ENCODE data around the gene CAMTA1.
A peak's percentile ranks its signal among the peaks of the same experiment; 100 is the strongest.

Gene CAMTA1

GRCh38 chr1:6979003-6979613 lies 193.9 kb downstream of the CAMTA1 start:
- DNase-seq (ENCODE audit: low read depth, low spot score) = no peak

- no peak for DNase-seq (ENCODE audit: low read depth, low spot score)
These were observed 196.3 kb downstream of the CAMTA1 start for GRCh38 chr1:6981595-6981994.

GRCh38 chr1:6982443-6982842 lies 197.2 kb downstream of the CAMTA1 start:
- DNase-seq (ENCODE audit: low read depth, low spot score) = no peak

- no peak for DNase-seq (ENCODE audit: low read depth, low spot score)
These were observed 197.6 kb downstream of the CAMTA1 start for GRCh38 chr1:6982860-6983259.

- DNase-seq (ENCODE audit: low read depth, low spot score) = no peak
These were observed 199.3 kb downstream of the CAMTA1 start for GRCh38 chr1:6984536-6984935.

GRCh38 chr1:6984986-6985385 lies 199.7 kb downstream of the CAMTA1 start:
- no peak for DNase-seq (ENCODE audit: low read depth, low spot score)

GRCh38 chr1:6985549-6986276 lies 200.5 kb downstream of the CAMTA1 start:
- DNase-seq (ENCODE audit: low read depth, low spot score) = no peak

GRCh38 chr1:6986281-6986680 lies 201.0 kb downstream of the CAMTA1 start:
- no peak for DNase-seq (ENCODE audit: low read depth, low spot score)

GRCh38 chr1:6987940-6988339 lies 202.7 kb downstream of the CAMTA1 start:
- no peak for DNase-seq (ENCODE audit: low read depth, low spot score)

GRCh38 chr1:6988796-6989195 lies 203.5 kb downstream of the CAMTA1 start:
- DNase-seq (ENCODE audit: low read depth, low spot score) = no peak

GRCh38 chr1:6989212-6990159 lies 204.2 kb downstream of the CAMTA1 start:
- no peak for DNase-seq (ENCODE audit: low read depth, low spot score)

- no peak for DNase-seq (ENCODE audit: low read depth, low spot score)
These were observed 206.0 kb downstream of the CAMTA1 start for GRCh38 chr1:6991266-6991665.

GRCh38 chr1:6995789-6996188 lies 210.5 kb downstream of the CAMTA1 start:
- no peak for DNase-seq (ENCODE audit: low read depth, low spot score)

GRCh38 chr1:6996371-6996770 lies 211.1 kb downstream of the CAMTA1 start:
- no peak for DNase-seq (ENCODE audit: low read depth, low spot score)

- no peak for DNase-seq (ENCODE audit: low read depth, low spot score)
These were observed 211.6 kb downstream of the CAMTA1 start for GRCh38 chr1:6996866-6997265.

- DNase-seq (ENCODE audit: low read depth, low spot score) = peak; percentile 52
These were observed 213.0 kb downstream of the CAMTA1 start for GRCh38 chr1:6998267-6998666.

- DNase-seq (ENCODE audit: low read depth, low spot score) = no peak
These were observed 214.6 kb downstream of the CAMTA1 start for GRCh38 chr1:6999826-7000225.

GRCh38 chr1:7000720-7001119 lies 215.5 kb downstream of the CAMTA1 start:
- DNase-seq (ENCODE audit: low read depth, low spot score) = no peak

- no peak for DNase-seq (ENCODE audit: low read depth, low spot score)
These were observed 217.5 kb downstream of the CAMTA1 start for GRCh38 chr1:7002728-7003127.

GRCh38 chr1:7003676-7004075 lies 218.4 kb downstream of the CAMTA1 start:
- no peak for DNase-seq (ENCODE audit: low read depth, low spot score)

- DNase-seq (ENCODE audit: low read depth, low spot score) = no peak
These were observed 218.9 kb downstream of the CAMTA1 start for GRCh38 chr1:7004181-7004580.

GRCh38 chr1:7005762-7006161 lies 220.5 kb downstream of the CAMTA1 start:
- no peak for DNase-seq (ENCODE audit: low read depth, low spot score)

Data from iPS DF 19.7 (cell line).